OCI-LY3 (cell line): ENCODE measurements around the gene ACOXL.
"Not testable (repeated sequence)": the region's sequence is repeated elsewhere in the genome, so short reads cannot be mapped to it uniquely, and the experiment has no call there.

ENCODE experiments used
- H2AFZ ChIP-seq: fragments of 200-600, 300-600 bp; shearing (Covaris generic); 2 replicates; pipeline ENCODE4 v1.6.0; 2014; ENCODE audit warnings: antibody characterized with exemption, low read depth, low read length
- H3K27ac ChIP-seq: fragments of 200-600, 300-600 bp; sonication (generic); 2 replicates; pipeline ENCODE4 v1.5.1; 2014; ENCODE audit warnings: mild to moderate bottlenecking, low read length, moderate library complexity, mixed read lengths
- H3K27me3 ChIP-seq: fragments of 200-600, 300-600 bp; sonication (generic); 2 replicates; pipeline ENCODE4 v1.6.1; 2014; ENCODE audit warnings: low read depth, low read length, mixed read lengths
- H3K36me3 ChIP-seq: fragments of 200-600, 300-600 bp; sonication (generic); replicated peaks from 2 replicates; pipeline ENCODE3; 2014; ENCODE audit warnings: low read depth, low read length, mixed read lengths
- H3K4me1 ChIP-seq: fragments of 300-600, 200-600 bp; sonication (generic); 2 replicates; pipeline ENCODE4 v1.6.1; 2014; ENCODE audit warnings: low read length, mixed read lengths
- H3K4me2 ChIP-seq: fragments of 200-600, 300-600 bp; sonication (generic); 2 replicates; pipeline ENCODE4 v1.6.1; 2014; ENCODE audit warnings: low read length, mixed read lengths
- H3K4me3 ChIP-seq: fragments of 300-600, 200-600 bp; sonication (generic); 2 replicates; pipeline ENCODE4 v1.5.1; 2014; ENCODE audit warnings: antibody characterized with exemption, mild to moderate bottlenecking, low read length, moderate library complexity
- H3K79me2 ChIP-seq: fragments of 300-600, 200-600 bp; shearing (Covaris generic); 2 replicates; pipeline ENCODE4 v1.6.1; 2014; ENCODE audit warnings: mild to moderate bottlenecking, low read length, mixed read lengths
- H3K9ac ChIP-seq: fragments of 300-600, 200-600 bp; shearing (Covaris generic); 2 replicates; pipeline ENCODE4 v1.6.0; 2014; ENCODE audit warnings: mild to moderate bottlenecking, low read length, moderate library complexity
- H3K9me3 ChIP-seq: fragments of 200-600, 300-600 bp; shearing (Covaris generic); 2 replicates; pipeline ENCODE4 v1.6.1; 2014; ENCODE audit warnings: low read length, mixed read lengths; ENCODE audit not compliant: insufficient read depth
- H4K20me1 ChIP-seq: fragments of 200-600, 300-600 bp; sonication (generic); 2 replicates; pipeline ENCODE4 v1.6.1; 2016; ENCODE audit warnings: low read length, mixed read lengths; ENCODE audit not compliant: insufficient read depth
- EZH2phosphoT487 ChIP-seq: fragments of 200-600 bp; shearing (Covaris generic); IDR thresholded peaks from 2 replicates; pipeline ENCODE4 v1.6.1; 2018; ENCODE audit warnings: antibody characterized with exemption, mixed run types, low read depth
- TF ChIP-seq, protein P1 (sequence below): fragments of 200-600, 300-600 bp; sonication (generic); IDR thresholded peaks from 2 replicates; pipeline ENCODE4 v1.5.1; 2014; ENCODE audit warnings: antibody characterized with exemption, low read length, low read depth

The ACOXL gene

DNA sequence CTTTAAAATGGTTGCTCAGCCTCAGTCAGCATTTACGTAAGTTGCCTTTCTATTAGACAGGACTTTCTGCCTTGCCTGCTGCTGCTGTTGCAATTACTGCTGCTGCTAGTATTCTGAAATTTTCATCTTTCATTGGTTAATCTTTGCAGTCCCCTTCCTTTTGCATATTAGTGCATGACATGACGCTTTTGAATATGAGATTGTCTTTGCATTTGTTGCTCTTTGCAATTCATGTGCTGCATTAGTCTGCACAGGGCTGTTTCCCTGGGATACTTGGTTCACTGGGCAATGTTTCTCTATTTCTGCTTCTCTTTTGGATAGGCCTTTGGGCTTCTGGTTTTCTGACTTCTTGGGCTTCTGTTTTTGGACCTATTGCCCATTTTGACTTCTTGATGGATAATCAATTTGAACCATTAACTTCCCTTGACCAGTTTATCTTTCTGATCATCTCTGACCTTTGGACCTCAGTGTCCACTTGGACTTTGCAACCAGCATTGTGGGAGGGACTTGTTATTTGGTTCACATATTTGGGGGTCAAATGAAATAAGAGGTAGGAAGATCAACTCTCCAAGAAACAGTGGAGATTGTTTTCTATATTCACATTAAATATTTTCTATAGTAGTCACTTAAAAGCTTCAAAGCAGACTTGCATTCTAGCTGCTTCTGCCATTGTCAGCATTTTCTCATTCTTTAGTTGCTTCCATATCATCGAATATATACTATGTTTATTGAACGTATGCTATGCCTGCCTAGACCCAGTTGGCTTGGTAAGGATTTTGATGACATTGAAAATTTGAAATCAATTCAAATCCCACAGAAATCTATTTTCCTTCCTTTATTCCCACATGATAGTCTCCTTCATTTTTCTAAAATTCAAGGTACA lies 42.0 kb upstream of the ACOXL start:
- Histone ChIP-seq H3K4me3 (no peak overlapping the region), H3K79me2 (no peaks in the 10 kb centered on the region), H3K4me2 (no peak overlapping the region), H2AFZ (no peak overlapping the region), H3K4me1 (no peaks in the 10 kb centered on the region), H4K20me1 (no peaks in the 10 kb centered on the region), H3K27ac (no peak overlapping the region), H3K36me3 (no peaks in the 10 kb centered on the region), H3K9ac (no peak overlapping the region), H3K9me3 (0 out of 2 replicates have a peak, but pooled peaks cover 4% of the 10 kb centered on the region), H3K27me3 (peaks cover 14% of the 10 kb centered on the region; the same call in 1 of the 2 replicates)
- TF ChIP-seq EZH2phosphoT487 = no peak
- TF ChIP-seq, protein P1, sequence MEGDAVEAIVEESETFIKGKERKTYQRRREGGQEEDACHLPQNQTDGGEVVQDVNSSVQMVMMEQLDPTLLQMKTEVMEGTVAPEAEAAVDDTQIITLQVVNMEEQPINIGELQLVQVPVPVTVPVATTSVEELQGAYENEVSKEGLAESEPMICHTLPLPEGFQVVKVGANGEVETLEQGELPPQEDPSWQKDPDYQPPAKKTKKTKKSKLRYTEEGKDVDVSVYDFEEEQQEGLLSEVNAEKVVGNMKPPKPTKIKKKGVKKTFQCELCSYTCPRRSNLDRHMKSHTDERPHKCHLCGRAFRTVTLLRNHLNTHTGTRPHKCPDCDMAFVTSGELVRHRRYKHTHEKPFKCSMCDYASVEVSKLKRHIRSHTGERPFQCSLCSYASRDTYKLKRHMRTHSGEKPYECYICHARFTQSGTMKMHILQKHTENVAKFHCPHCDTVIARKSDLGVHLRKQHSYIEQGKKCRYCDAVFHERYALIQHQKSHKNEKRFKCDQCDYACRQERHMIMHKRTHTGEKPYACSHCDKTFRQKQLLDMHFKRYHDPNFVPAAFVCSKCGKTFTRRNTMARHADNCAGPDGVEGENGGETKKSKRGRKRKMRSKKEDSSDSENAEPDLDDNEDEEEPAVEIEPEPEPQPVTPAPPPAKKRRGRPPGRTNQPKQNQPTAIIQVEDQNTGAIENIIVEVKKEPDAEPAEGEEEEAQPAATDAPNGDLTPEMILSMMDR = no peak

GRCh38 chr2:110691612-110692258 lies 40.6 kb upstream of the ACOXL start:
- Histone ChIP-seq H3K9ac (no peak overlapping the region), H3K4me3 (no peak overlapping the region), H3K4me2 (no peak overlapping the region), H3K79me2 (no peaks in the 10 kb centered on the region), H3K9me3 (0 out of 2 replicates have a peak, but pooled peaks cover 4% of the 10 kb centered on the region), H3K4me1 (no peaks in the 10 kb centered on the region), H3K36me3 (no peaks in the 10 kb centered on the region), H2AFZ (no peak overlapping the region), H4K20me1 (no peaks in the 10 kb centered on the region), H3K27ac (no peak overlapping the region), H3K27me3 (peaks cover 7% of the 10 kb centered on the region; the same call in 1 of the 2 replicates)
- no peak for TF ChIP-seq EZH2phosphoT487
- TF ChIP-seq, protein P1 = no peak

GRCh38 chr2:110695146-110695898 lies 37.1 kb upstream of the ACOXL start:
- H3K4me3 ChIP-seq, H2AFZ ChIP-seq, H4K20me1 ChIP-seq, H3K27ac ChIP-seq, H3K27me3 ChIP-seq, H3K9ac ChIP-seq, H3K4me1 ChIP-seq, H3K9me3 ChIP-seq, H3K79me2 ChIP-seq, H3K4me2 ChIP-seq, H3K36me3 ChIP-seq: not testable (repeated sequence)

- H3K4me2 ChIP-seq, H3K36me3 ChIP-seq, H3K4me1 ChIP-seq, H4K20me1 ChIP-seq, H3K9me3 ChIP-seq, H3K4me3 ChIP-seq, H3K9ac ChIP-seq, H2AFZ ChIP-seq, H3K79me2 ChIP-seq, H3K27ac ChIP-seq: not testable (repeated sequence)
- H3K27me3 ChIP-seq = peaks cover 10% of the 10 kb centered on the region
Measured at GRCh38 chr2:110698253-110698652, 34.1 kb upstream of the ACOXL start.
